RWPE2 (cell line): Measurements from ENCODE around the gene TMCC1.

Experiments used
- ATAC-seq: fragments of 200-7000 bp; cut with Tn5 transposase; 3 replicates; pipeline ENCODE4 v1.9.1; 2021; ENCODE audit warnings: low read depth
- DNase-seq: peaks from one replicate; pipeline ENCODE4 v3.0.0-alpha.2; 2020; ENCODE audit warnings: low spot score
- H3K27ac ChIP-seq: fragments of 450-650 bp; 2 replicates; pipeline ENCODE4 v1.5.1; 2017; ENCODE audit warnings: mild to moderate bottlenecking; ENCODE audit not compliant: poor library complexity, severe bottlenecking
- H3K27me3 ChIP-seq: fragments of 250-450 bp; sonication (Bioruptor Pico); 2 replicates; pipeline ENCODE4 v1.5.1; 2021; ENCODE audit warnings: mild to moderate bottlenecking, moderate library complexity; ENCODE audit not compliant: insufficient read depth, poor library complexity, severe bottlenecking
- H3K36me3 ChIP-seq: fragments of 250-450 bp; sonication (Bioruptor Pico); 2 replicates; pipeline ENCODE4 v1.5.1; 2020; ENCODE audit warnings: low read depth, mild to moderate bottlenecking, moderate library complexity
- H3K4me1 ChIP-seq: fragments of 250-450 bp; sonication (Bioruptor Pico); 2 replicates; pipeline ENCODE4 v1.5.1; 2021; ENCODE audit warnings: mild to moderate bottlenecking, moderate library complexity; ENCODE audit not compliant: insufficient read depth, poor library complexity, severe bottlenecking
- H3K4me3 ChIP-seq: fragments of 250-450 bp; sonication (Bioruptor Pico); 2 replicates; pipeline ENCODE4 v1.5.1; 2021; ENCODE audit warnings: mild to moderate bottlenecking, moderate library complexity; ENCODE audit not compliant: severe bottlenecking
- H3K9me3 ChIP-seq: fragments of 250-450 bp; sonication (Bioruptor Pico); 2 replicates; pipeline ENCODE4 v1.5.1; 2021; ENCODE audit warnings: mild to moderate bottlenecking, moderate library complexity; ENCODE audit not compliant: severe bottlenecking
- CTCF ChIP-seq: fragments of 450-650 bp; IDR thresholded peaks from one replicate; pipeline ENCODE4 v1.5.1; 2017; ENCODE audit warnings: mild to moderate bottlenecking, moderate library complexity; ENCODE audit not compliant: poor library complexity, severe bottlenecking

The TMCC1 gene

GRCh38 chr3:129690963-129691362, 202.5 kb downstream of the TMCC1 start:
- peaks cover 9% of the 10 kb centered on the region; the same call in 1 of the 2 replicates for H3K36me3 ChIP-seq
- TF ChIP-seq CTCF = no peak
- no peaks in the 10 kb centered on the region for H3K9me3 ChIP-seq
- no peak overlapping the region for H3K4me3 ChIP-seq
- H3K27me3 ChIP-seq = no peaks in the 10 kb centered on the region
- ATAC-seq (no peak), DNase-seq (no peak)
- peak overlapping the region; percentile 4 for H3K27ac ChIP-seq
- peaks cover 48% of the 10 kb centered on the region for H3K4me1 ChIP-seq

GRCh38 chr3:129690406-129690805, 203.1 kb downstream of the TMCC1 start:
- ATAC-seq = peak; percentile 38; the same call in 2 of the 3 replicates
- peak overlapping the region; percentile 4 for H3K27ac ChIP-seq

GRCh38 chr3:129689036-129689435, 204.5 kb downstream of the TMCC1 start:
- Histone ChIP-seq H3K4me3 (no peak overlapping the region), H3K36me3 (peaks cover 9% of the 10 kb centered on the region; the same call in 1 of the 2 replicates), H3K9me3 (no peaks in the 10 kb centered on the region), H3K4me1 (peaks cover 36% of the 10 kb centered on the region), H3K27me3 (no peaks in the 10 kb centered on the region), H3K27ac (no peak overlapping the region)
- ATAC-seq (no peak), DNase-seq (no peak)
- no peak for TF ChIP-seq CTCF

More at GRCh38 chr3:129690406-129690805, 203.1 kb downstream of the TMCC1 start:
- no peak for DNase-seq
- H3K4me3 ChIP-seq = no peak overlapping the region
- H3K9me3 ChIP-seq = no peaks in the 10 kb centered on the region
- peaks cover 9% of the 10 kb centered on the region; the same call in 1 of the 2 replicates for H3K36me3 ChIP-seq
- no peaks in the 10 kb centered on the region for H3K27me3 ChIP-seq
- peaks cover 47% of the 10 kb centered on the region for H3K4me1 ChIP-seq
- no peak for TF ChIP-seq CTCF

GRCh38 chr3:129688271-129688895, 205.1 kb downstream of the TMCC1 start:
- Histone ChIP-seq H3K27ac (no peak overlapping the region), H3K27me3 (no peaks in the 10 kb centered on the region), H3K4me1 (peaks cover 29% of the 10 kb centered on the region), H3K36me3 (peaks cover 9% of the 10 kb centered on the region; the same call in 1 of the 2 replicates), H3K4me3 (no peak overlapping the region), H3K9me3 (no peaks in the 10 kb centered on the region)
- ATAC-seq (peak; percentile 36; the same call in 2 of the 3 replicates), DNase-seq (no peak)
- no peak for TF ChIP-seq CTCF

- no peak for ATAC-seq
These were observed 205.9 kb downstream of the TMCC1 start for GRCh38 chr3:129687586-129688125.

More at GRCh38 chr3:129687586-129688125, 205.9 kb downstream of the TMCC1 start:
- Histone ChIP-seq H3K27me3 (no peaks in the 10 kb centered on the region), H3K4me1 (peaks cover 27% of the 10 kb centered on the region), H3K36me3 (peaks cover 9% of the 10 kb centered on the region; the same call in 1 of the 2 replicates), H3K4me3 (no peak overlapping the region), H3K27ac (no peak overlapping the region), H3K9me3 (no peaks in the 10 kb centered on the region)
- DNase-seq = no peak
- TF ChIP-seq CTCF = no peak
